HPDE6-E6E7 (cell line): ENCODE measurements around the gene PDXDC1.
"Not testable (repeated sequence)": the region's sequence is repeated elsewhere in the genome, so short reads cannot be mapped to it uniquely, and the experiment has no call there.

Source experiments
- DNase-seq: peaks from one replicate; pipeline ENCODE4 v3.0.0; 2011; ENCODE audit warnings: missing footprints; ENCODE audit errors: extremely low spot score

Gene PDXDC1

GRCh38 chr16:15062085-15062810 lies 87.4 kb downstream of the PDXDC1 start:
- DNase-seq: not testable (repeated sequence)

GRCh38 chr16:15065961-15066360 lies 91.1 kb downstream of the PDXDC1 start:
- not testable (repeated sequence) for DNase-seq

- DNase-seq: not testable (repeated sequence)
Measured at GRCh38 chr16:15066690-15067089, 91.9 kb downstream of the PDXDC1 start.

- DNase-seq: not testable (repeated sequence)
Measured at GRCh38 chr16:15071013-15071412, 96.2 kb downstream of the PDXDC1 start.

- DNase-seq: not testable (repeated sequence)
Measured at GRCh38 chr16:15071916-15072769, 97.3 kb downstream of the PDXDC1 start.

- DNase-seq: no peak
Measured at GRCh38 chr16:15073101-15073500, 98.3 kb downstream of the PDXDC1 start.

GRCh38 chr16:15076161-15076560 lies 101.3 kb downstream of the PDXDC1 start:
- DNase-seq: not testable (repeated sequence)

GRCh38 chr16:15080883-15081282 lies 106.1 kb downstream of the PDXDC1 start:
- DNase-seq: not testable (repeated sequence)

GRCh38 chr16:15082788-15083187 lies 108.0 kb downstream of the PDXDC1 start:
- DNase-seq: not testable (repeated sequence)

- DNase-seq: not testable (repeated sequence)
Measured at GRCh38 chr16:15090663-15091269, 115.9 kb downstream of the PDXDC1 start.

GRCh38 chr16:15093571-15093954 lies 118.7 kb downstream of the PDXDC1 start:
- DNase-seq: not testable (repeated sequence)

- peak; percentile 61 for DNase-seq
Measured at GRCh38 chr16:15093955-15094827, 119.4 kb downstream of the PDXDC1 start, which contains the start of gene RRN3. Gene RRN3, minus strand, starts transcription at chr16:15094272. Its CDS starts 39 bp downstream, at chr16:15094233.

GRCh38 chr16:15096583-15096972 lies 121.8 kb downstream of the PDXDC1 start:
- DNase-seq: not testable (repeated sequence)

GRCh38 chr16:15099366-15099909 lies 124.6 kb downstream of the PDXDC1 start:
- not testable (repeated sequence) for DNase-seq

- DNase-seq: not testable (repeated sequence)
Measured at GRCh38 chr16:15100372-15100987, 125.7 kb downstream of the PDXDC1 start.

- not testable (repeated sequence) for DNase-seq
Measured at GRCh38 chr16:15127641-15128425, 153.0 kb downstream of the PDXDC1 start.

- DNase-seq: not testable (repeated sequence)
Measured at GRCh38 chr16:15130256-15130932, 155.6 kb downstream of the PDXDC1 start.

- DNase-seq: not testable (repeated sequence)
Measured at GRCh38 chr16:15130943-15131700, 156.3 kb downstream of the PDXDC1 start.
